NB4 (cell line): ENCODE data around the gene PCDHGB3.
A peak's percentile ranks its signal among the peaks of the same experiment; 100 is the strongest.
"Not testable (repeated sequence)": the region's sequence is repeated elsewhere in the genome, so short reads cannot be mapped to it uniquely, and the experiment has no call there.

Source experiments
- DNase-seq: peaks from one replicate; pipeline ENCODE4 v3.0.0; 2010; ENCODE audit warnings: low read depth
- H3K4me3 ChIP-seq: one replicate; pipeline ENCODE4 v1.5.1; 2011; ENCODE audit warnings: mild to moderate bottlenecking, low read depth, low read length, moderate library complexity
- CTCF ChIP-seq: IDR thresholded peaks from one replicate; pipeline ENCODE4 v1.5.1; 2012; ENCODE audit warnings: low read depth, low read length
- MYC ChIP-seq: IDR thresholded peaks from 2 replicates; pipeline ENCODE4 v1.6.1; 2011; ENCODE audit warnings: low read depth, low read length
- POLR2A ChIP-seq: IDR thresholded peaks from 2 replicates; pipeline ENCODE4 v1.6.1; 2011; ENCODE audit warnings: mild to moderate bottlenecking; ENCODE audit not compliant: insufficient read length; ENCODE audit errors: extremely low read depth
- TF ChIP-seq, protein P1 (sequence below): IDR thresholded peaks from 2 replicates; pipeline ENCODE4 v1.6.1; 2011; ENCODE audit warnings: low read depth, low read length

The PCDHGB3 gene

DNA sequence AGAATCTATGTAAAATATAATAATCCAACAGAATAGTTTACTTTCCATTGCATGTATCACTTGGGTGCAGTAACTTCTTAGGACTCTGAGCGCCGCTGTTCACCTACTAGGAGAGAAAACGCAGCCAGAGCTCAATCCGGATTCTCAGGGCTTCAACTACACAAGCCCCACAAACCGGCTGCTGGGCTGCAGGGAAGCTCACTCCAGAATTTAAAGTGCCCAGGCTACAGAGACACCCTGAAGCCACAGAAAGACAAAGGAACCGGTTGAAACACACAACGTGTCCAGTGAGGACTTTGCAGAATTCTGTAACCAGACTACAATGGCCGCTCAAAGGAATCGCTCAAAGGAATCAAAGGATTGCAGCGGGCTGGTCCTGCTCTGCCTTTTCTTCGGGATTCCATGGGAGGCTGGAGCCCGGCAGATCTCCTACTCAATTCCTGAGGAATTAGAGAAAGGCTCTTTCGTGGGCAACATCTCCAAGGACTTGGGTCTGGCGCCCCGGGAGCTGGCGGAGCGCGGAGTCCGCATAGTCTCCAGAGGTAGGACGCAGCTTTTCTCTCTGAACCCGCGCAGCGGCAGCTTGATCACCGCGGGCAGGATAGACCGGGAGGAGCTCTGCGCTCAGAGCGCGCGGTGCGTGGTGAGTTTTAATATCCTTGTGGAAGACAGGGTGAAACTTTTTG is 43.0 kb downstream of the PCDHGB3 start, which contains the start of gene PCDHGA10:
PCDHGA10 (plus strand) TSS at position 134 of the 686 bp plus-strand sequence; CDS start at position 323, 189 bp downstream.
- peak; percentile 82 for DNase-seq
- peak within 1 kb of the TSS; percentile 64 for H3K4me3 ChIP-seq

GRCh38 chr5:141413540-141414069 is 43.6 kb downstream of the PCDHGB3 start:
- no peak for DNase-seq
- H3K4me3 ChIP-seq, result peak overlapping the region; percentile 64
- TF ChIP-seq, protein P1, sequence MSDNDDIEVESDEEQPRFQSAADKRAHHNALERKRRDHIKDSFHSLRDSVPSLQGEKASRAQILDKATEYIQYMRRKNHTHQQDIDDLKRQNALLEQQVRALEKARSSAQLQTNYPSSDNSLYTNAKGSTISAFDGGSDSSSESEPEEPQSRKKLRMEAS, result no peak
- no peak for TF ChIP-seq CTCF
- TF ChIP-seq MYC, result no peak
- no peak for TF ChIP-seq POLR2A

More for the DNA sequence above, 43.0 kb downstream of the PCDHGB3 start, which contains the start of gene PCDHGA10:
- TF ChIP-seq POLR2A (no peak), MYC (no peak), CTCF (peak; percentile 85)
- TF ChIP-seq, protein P1, result no peak

DNA sequence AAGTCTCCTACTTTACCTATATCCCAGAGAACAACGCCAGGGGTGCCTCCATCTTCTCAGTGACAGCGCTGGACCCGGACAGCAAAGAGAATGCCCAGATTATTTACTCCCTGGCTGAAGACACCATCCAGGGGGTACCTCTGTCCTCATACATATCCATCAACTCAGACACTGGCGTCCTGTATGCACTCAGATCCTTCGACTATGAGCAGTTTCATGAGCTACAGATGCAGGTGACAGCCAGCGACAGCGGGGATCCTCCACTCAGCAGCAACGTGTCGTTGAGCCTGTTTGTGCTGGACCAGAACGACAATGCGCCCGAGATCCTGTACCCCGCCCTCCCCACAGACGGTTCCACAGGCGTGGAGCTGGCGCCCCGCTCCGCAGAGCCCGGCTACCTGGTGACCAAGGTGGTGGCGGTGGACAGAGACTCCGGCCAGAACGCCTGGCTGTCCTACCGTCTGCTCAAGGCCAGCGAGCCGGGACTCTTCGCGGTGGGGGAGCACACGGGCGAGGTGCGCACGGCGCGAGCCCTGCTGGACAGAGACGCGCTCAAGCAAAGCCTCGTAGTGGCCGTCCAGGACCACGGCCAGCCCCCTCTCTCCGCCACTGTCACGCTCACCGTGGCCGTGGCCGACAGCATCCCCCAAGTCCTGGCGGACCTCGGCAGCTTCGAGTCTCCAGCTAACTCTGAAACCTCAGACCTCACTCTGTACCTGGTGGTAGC is 44.7 kb downstream of the PCDHGB3 start:
- not testable (repeated sequence) for DNase-seq, H3K4me3 ChIP-seq

GRCh38 chr5:141415275-141415618 is 45.2 kb downstream of the PCDHGB3 start:
- not testable (repeated sequence) for DNase-seq, H3K4me3 ChIP-seq

DNA sequence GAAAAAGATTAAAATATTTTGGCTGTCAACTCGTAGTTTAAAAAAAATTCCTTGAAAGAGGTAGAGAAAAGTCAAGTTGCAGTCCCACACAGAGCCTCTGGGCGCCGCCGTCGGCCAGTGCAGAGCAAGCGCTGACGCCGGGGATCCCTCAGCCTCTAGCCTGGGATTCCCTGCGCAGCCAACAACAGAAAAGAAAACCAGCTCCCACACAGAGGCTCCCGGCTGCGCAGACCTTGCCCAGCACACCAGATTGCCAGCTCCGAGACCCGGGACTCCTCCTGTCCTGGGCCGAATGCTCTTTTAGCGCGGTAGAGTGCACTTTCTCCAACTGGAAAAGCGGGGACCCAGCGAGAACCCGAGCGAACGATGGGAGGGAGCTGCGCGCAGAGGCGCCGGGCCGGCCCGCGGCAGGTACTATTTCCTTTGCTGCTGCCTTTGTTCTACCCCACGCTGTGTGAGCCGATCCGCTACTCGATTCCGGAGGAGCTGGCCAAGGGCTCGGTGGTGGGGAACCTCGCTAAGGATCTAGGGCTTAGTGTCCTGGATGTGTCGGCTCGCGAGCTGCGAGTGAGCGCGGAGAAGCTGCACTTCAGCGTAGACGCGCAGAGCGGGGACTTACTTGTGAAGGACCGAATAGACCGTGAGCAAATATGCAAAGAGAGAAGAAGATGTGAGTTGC is 47.6 kb downstream of the PCDHGB3 start, which contains the start of gene PCDHGB7:
PCDHGB7 (plus strand) TSS at position 184 of the 679 bp plus-strand sequence; CDS start at position 367, 183 bp downstream.
- peak; percentile 81 for DNase-seq
- H3K4me3 ChIP-seq, result peak within 1 kb of the TSS; percentile 11
- peak; percentile 82 for TF ChIP-seq CTCF

GRCh38 chr5:141419074-141419880 is 49.2 kb downstream of the PCDHGB3 start:
- no peak overlapping the region for H3K4me3 ChIP-seq
- TF ChIP-seq, protein P1, result no peak
- TF ChIP-seq CTCF (no peak), MYC (no peak), POLR2A (no peak)
- DNase-seq, result no peak
